Measurements from ENCODE around the gene DVL2. TPM values are rescaled to one million over a fixed set of nuclear protein-coding genes. Genes with fewer than 3 reads are reported as not detected.

Gene DVL2
- total and polyA plus RNA-seq, 2 donors (not counting 3 experiments of a cell fraction or from before 2014, with no cell fraction given) = 17.2 to 55.9 TPM

DNA sequence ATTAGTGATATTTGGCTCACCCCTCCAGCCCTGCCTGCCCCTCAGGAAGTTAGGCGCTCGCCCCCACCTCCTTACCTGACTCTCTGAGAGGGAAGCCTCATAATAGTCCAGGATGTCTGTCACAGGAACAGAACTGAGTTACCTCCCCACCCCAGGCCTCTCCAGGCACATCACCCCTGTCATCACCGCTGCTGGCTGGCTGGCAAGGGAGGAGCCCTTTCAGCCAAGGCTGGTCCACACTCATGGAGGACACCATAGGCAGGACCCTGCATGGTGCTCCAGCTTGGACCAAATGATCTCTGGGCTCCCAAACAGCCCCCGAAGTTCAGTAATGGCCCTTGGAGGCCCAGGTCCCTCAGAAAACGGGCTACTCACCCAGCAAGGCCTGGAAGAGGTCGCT is 16.2 kb downstream of the DVL2 start:
- Histone ChIP-seq H3K4me3 (replicated peaks in 1 of 3; ENCODE audit: insufficient read depth in 1 of 3, low read depth in 1 of 3, low read length in 3 of 3) (no peak overlapping the region), H3K9ac (replicated peaks; ENCODE audit: extremely low read depth, insufficient read depth, low read length) (no peak overlapping the region), H4K20me1 (replicated peaks; ENCODE audit: control insufficient read depth, extremely low read depth, insufficient read depth, low read length) (no peaks in the 10 kb centered on the region), H3K27me3 (ENCODE audit: control insufficient read depth in 2 of 2, insufficient read depth in 2 of 2, low read length in 2 of 2) (no peaks in the 10 kb centered on the region), H3K79me2 (ENCODE audit: control insufficient read depth, insufficient read depth, low read length) (peaks cover 15% of the 10 kb centered on the region), H3K27ac (ENCODE audit: insufficient read depth, low read depth, low read length) (no peak overlapping the region), H3K4me2 (ENCODE audit: insufficient read depth, low read length) (no peak overlapping the region), H3K9me3 (replicated peaks; ENCODE audit: control insufficient read depth, insufficient read depth, low read length) (no peaks in the 10 kb centered on the region), H2AFZ (ENCODE audit: low read depth, low read length) (no peak overlapping the region), H3K4me1 (ENCODE audit: control insufficient read depth, extremely low read depth, insufficient read depth, low read length) (peaks cover 40% of the 10 kb centered on the region), H3K36me3 (ENCODE audit: control insufficient read depth in 2 of 2, extremely low read depth in 1 of 2, insufficient read depth in 2 of 2, low read length in 2 of 2) (peaks cover 8 to 14% of the 10 kb centered on the region in 2 experiments), H3K9me1 (replicated peaks; ENCODE audit: control insufficient read depth, extremely low read depth, insufficient read depth, low read length) (no peaks in the 10 kb centered on the region)
- TF ChIP-seq GATA2 (IDR thresholded peaks at IDR 0.05; ENCODE audit: insufficient read depth, insufficient read length, low read depth, low read length) = no peak
- TF ChIP-seq FOS (IDR thresholded peaks at IDR 0.05; ENCODE audit: borderline replicate concordance, insufficient read depth, low read length) = no peak
- BruUV-seq (replicated peaks) = no TSS peak
- ChIA-PET POLR2A (interaction anchor here (1.4 kb wide), 1 partner anchor 21 kb away, joined by 4 read pairs; the partner anchor contains the start of gene PHF23), CTCF (interaction anchor here (4.5 kb wide), 1 partner anchor 79 kb away, joined by 94 read pairs; no protein-coding TSS in a partner anchor)
- no peak for DNase-seq (ENCODE audit: low read depth, low spot score)
- FAIRE-seq = no peak
- intact Hi-C loops (cut with micrococcal nuclease) (no loop called here), dilution Hi-C loops (cut with MboI; ENCODE audit: extremely low pct_ligation_motif_present, low sequenced_read_pairs) (no loop called here)

DNA sequence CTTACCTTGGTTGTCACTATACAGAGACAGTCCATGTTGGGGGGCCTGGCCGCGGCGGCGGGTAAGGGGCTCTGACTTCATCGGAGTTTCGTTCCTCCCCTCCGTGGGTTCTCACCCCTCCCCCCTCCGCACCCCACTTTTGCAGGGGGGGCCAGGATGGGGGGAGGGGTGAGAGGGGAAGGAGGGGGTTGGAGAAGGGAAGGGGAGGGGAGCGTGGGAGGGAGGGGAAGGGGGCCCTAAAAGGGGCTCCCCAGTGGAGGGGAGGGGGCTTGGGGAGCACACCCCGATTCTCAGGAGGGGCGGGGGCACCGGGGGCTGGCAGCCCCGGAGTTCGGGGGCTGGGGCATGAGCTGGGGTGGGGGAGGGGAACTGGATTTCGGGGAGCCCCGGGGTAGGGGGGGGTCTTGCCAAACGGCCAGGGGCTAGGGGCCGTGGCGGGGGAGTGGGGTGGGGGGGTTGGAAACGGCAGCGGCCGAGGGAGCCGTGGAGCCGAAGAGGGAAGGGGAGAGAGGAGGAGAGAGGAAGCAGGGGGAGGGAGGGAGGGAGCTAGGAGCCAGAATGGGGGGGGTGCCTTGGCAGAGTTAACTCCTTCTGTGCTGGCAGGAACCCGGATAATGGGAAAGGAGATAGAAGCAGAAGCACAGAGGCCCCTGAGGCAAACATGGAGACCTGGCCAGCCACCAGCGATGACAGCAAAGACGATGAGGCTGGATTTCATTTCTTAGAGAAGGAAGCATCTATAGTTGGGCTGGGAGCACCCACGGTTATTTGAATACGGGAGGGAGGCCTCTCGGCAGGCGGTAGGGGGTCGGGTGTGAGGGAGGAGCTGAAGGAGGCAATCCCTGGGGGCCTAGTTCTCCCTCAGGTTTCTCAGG is 17.0 kb downstream of the DVL2 start:
- Histone ChIP-seq H3K79me2 (ENCODE audit: control insufficient read depth, insufficient read depth, low read length) (peaks cover 15% of the 10 kb centered on the region), H3K4me3 (replicated peaks in 1 of 3; ENCODE audit: insufficient read depth in 1 of 3, low read depth in 1 of 3, low read length in 3 of 3) (peak overlapping the region; percentile 52 to 56 (median 54)), H3K27me3 (ENCODE audit: control insufficient read depth in 2 of 2, insufficient read depth in 2 of 2, low read length in 2 of 2) (no peaks in the 10 kb centered on the region), H3K36me3 (ENCODE audit: control insufficient read depth in 2 of 2, extremely low read depth in 1 of 2, insufficient read depth in 2 of 2, low read length in 2 of 2) (peaks cover 5 to 6% of the 10 kb centered on the region in 2 experiments), H3K9ac (replicated peaks; ENCODE audit: extremely low read depth, insufficient read depth, low read length) (peak overlapping the region; percentile 40), H3K4me2 (ENCODE audit: insufficient read depth, low read length) (peak overlapping the region; percentile 58), H3K9me1 (replicated peaks; ENCODE audit: control insufficient read depth, extremely low read depth, insufficient read depth, low read length) (no peaks in the 10 kb centered on the region), H3K9me3 (replicated peaks; ENCODE audit: control insufficient read depth, insufficient read depth, low read length) (no peaks in the 10 kb centered on the region), H3K4me1 (ENCODE audit: control insufficient read depth, extremely low read depth, insufficient read depth, low read length) (peaks cover 40% of the 10 kb centered on the region), H3K27ac (ENCODE audit: insufficient read depth, low read depth, low read length) (no peak overlapping the region), H4K20me1 (replicated peaks; ENCODE audit: control insufficient read depth, extremely low read depth, insufficient read depth, low read length) (no peaks in the 10 kb centered on the region), H2AFZ (ENCODE audit: low read depth, low read length) (peak overlapping the region; percentile 46)
- DNase-seq (ENCODE audit: low read depth, low spot score) (peak; percentile 53), FAIRE-seq (peak; percentile 69)
- TF ChIP-seq GATA2 (IDR thresholded peaks at IDR 0.05; ENCODE audit: insufficient read depth, insufficient read length, low read depth, low read length) = no peak
- TF ChIP-seq POLR2A (IDR thresholded peaks at IDR 0.05; ENCODE audit: low read depth, low read length) = no peak
- TF ChIP-seq MYC (IDR thresholded peaks at IDR 0.05; ENCODE audit: low read depth, low read length) = no peak
- no peak for TF ChIP-seq JUN (IDR thresholded peaks at IDR 0.05; ENCODE audit: borderline replicate concordance, insufficient read depth, insufficient read length, low read depth)
- no peak for TF ChIP-seq EZH2 (IDR thresholded peaks at IDR 0.05; ENCODE audit: borderline replicate concordance, low read depth, low read length, severe bottlenecking)
- TF ChIP-seq, protein P1, sequence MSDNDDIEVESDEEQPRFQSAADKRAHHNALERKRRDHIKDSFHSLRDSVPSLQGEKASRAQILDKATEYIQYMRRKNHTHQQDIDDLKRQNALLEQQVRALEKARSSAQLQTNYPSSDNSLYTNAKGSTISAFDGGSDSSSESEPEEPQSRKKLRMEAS (IDR thresholded peaks at IDR 0.05; ENCODE audit: insufficient read depth, insufficient read length) = no peak
- TF ChIP-seq, protein P2, sequence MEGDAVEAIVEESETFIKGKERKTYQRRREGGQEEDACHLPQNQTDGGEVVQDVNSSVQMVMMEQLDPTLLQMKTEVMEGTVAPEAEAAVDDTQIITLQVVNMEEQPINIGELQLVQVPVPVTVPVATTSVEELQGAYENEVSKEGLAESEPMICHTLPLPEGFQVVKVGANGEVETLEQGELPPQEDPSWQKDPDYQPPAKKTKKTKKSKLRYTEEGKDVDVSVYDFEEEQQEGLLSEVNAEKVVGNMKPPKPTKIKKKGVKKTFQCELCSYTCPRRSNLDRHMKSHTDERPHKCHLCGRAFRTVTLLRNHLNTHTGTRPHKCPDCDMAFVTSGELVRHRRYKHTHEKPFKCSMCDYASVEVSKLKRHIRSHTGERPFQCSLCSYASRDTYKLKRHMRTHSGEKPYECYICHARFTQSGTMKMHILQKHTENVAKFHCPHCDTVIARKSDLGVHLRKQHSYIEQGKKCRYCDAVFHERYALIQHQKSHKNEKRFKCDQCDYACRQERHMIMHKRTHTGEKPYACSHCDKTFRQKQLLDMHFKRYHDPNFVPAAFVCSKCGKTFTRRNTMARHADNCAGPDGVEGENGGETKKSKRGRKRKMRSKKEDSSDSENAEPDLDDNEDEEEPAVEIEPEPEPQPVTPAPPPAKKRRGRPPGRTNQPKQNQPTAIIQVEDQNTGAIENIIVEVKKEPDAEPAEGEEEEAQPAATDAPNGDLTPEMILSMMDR (IDR thresholded peaks at IDR 0.05; ENCODE audit: extremely low read depth in 1 of 2, insufficient read depth in 1 of 2, low read depth in 1 of 2, low read length in 2 of 2) = no peak
- no peak for TF ChIP-seq FOS (IDR thresholded peaks at IDR 0.05; ENCODE audit: borderline replicate concordance, insufficient read depth, low read length)
- TF ChIP-seq POLR2AphosphoS5 (IDR thresholded peaks at IDR 0.05; ENCODE audit: insufficient read depth, low read depth, low read length) = no peak
- CTCF ChIA-PET = interaction anchor here (0.6 to 1.0 kb wide), 4 partner anchors 17 to 175 kb away, joined by 3 to 4 read pairs (median 3); partner anchors contain the start of gene DVL2
- POLR2A ChIA-PET = interaction anchor here (0.6 to 1.4 kb wide), 3 partner anchors 22 to 196 kb away, joined by 3 to 6 read pairs (median 4); partner anchors contain the start of gene PHF23
- intact Hi-C loops (cut with micrococcal nuclease) = no loop called here
- dilution Hi-C loops (cut with MboI; ENCODE audit: extremely low pct_ligation_motif_present, low sequenced_read_pairs) = no loop called here
- BruUV-seq (replicated peaks) = no TSS peak

Data from endothelial cell of umbilical vein (primary cell).